Lung microvascular endothelial cell (primary cell): ENCODE measurements around the gene JAKMIP3. TPM values are rescaled to one million over a fixed set of nuclear protein-coding genes. Genes with fewer than 3 reads are reported as not detected.

Experiments used
- DNase-seq, 2 donors: peaks; one replicate each; pipeline versions ENCODE4 v3.0.0 to v3.0.0-alpha.2; 2010; ENCODE audit warnings: low read depth in 2 of 2
- total RNA-seq: library from RNA; depleted of rRNA; stranded (reverse); fragments of >200 nt; gene quantifications from 2 replicates; pipeline ENCODE4 v1.2.1, GENCODE V29; 2014

Gene JAKMIP3
- total RNA-seq, 1 donor from 2014 or later, result 0.20 TPM

DNA sequence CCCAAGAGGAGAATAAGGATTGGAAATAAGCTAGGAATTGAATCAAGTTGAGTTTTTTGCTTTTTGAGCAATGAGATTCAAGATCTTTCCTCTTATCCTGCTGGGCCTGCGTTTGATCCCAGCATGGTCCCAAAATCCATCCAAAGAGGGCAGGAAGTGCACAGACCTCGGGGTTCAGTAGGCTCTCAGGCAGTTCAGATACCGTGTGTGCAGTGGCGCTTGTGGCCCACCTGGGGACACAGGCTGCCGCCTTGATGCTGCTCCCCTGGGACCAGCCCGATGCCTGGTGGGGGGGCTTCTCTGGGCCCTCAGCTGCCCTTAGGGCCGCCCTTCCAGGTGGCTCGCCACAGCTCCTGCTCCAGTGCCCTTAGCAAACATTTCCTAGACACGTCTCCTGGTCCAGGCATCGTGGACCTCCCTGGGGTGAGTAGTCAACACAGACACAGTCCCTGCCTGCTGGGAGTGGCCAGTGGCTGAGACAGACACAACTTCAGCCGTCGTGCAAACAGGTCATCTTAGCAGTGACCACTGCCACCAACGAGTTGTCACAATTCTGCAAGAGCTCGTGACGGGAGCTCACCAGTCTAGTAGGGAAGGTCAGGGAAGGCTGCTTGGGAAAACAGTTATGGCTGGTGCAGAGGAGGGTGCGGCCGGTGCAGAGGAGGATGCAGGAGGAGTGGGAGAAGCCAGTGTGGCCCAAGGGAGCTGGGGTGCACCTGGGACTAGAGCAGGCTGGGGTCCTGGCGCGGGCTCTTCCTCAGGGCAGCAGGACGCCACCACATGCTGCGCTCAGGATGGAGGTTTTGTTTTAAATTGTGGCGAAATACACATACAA lies 21.7 kb upstream of the JAKMIP3 start:
- no peak for DNase-seq

DNA sequence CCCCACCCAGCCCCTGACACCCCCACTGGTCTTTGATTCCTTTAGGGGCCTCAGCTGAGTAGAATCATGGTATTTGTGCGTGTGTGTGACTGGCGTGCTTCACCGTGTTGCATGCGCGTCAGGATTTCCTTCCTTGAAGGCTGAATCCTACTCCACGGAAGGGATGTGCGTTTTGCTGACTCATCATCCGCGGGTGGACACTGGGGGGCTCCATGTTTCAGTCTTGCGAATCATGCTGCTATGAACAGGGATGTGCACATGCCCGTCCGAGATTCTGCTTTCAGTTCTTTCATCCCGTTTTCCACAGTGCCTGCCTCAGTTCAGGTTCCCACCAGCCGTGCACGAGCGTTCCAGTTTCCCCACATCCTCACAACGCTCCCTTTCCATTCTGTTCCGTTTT lies 20.9 kb upstream of the JAKMIP3 start:
- no peak for DNase-seq

DNA sequence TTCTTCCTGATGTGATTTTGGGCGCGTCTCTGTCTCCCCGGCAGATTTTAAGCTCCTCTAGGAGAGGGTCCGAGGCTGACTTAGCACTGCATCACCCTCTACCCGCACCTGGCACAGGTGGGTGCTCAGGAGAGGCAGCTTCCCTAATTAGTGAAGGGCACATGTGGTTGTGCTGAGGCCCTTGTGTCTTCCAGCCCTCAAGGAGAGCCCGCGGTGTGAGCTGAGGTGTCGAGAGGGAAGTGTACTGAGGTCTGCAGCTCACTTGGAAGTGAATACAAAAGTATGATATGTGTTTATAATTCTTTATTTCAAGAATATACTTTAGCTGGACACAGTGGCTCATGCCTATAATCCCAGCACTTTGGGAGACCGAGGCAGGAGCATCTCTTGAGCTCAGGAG lies 20.4 kb upstream of the JAKMIP3 start:
- DNase-seq, result no peak

DNA sequence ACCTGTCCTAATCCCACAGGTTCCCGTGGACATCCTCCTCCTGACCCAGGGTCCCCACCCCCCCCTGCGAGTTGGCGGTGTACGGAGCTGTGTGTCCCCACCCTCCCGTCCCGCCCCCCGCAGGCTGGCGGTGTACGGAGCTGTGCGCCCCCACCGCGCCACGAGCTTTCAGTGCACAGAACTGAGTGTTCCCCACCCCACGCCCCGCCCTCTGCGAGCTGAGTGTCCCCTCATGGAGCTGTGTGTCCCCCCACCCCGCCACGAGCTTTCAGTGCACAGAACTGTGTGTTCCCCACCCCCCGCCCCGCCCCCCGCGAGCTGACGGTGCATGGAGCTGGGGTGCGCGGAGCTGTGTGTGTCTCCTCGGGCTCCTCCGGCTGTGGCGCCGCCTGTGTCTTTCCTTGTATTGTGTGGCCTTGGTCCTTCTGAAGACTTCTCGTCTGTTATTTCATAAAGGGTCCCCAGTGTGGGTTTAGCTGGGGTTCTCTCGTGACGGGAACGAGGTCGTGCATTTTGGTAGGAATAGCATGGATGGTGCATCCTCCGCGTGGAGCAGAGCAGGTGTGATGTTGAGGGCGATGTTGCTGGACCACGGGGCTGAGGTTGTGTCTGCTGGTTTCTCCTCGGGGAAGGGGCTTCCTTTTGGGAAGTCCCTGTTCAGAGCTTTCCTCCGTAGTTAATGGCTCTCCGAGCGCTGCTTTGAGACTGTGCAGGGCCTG lies 18.0 kb upstream of the JAKMIP3 start:
- no peak for DNase-seq

DNA sequence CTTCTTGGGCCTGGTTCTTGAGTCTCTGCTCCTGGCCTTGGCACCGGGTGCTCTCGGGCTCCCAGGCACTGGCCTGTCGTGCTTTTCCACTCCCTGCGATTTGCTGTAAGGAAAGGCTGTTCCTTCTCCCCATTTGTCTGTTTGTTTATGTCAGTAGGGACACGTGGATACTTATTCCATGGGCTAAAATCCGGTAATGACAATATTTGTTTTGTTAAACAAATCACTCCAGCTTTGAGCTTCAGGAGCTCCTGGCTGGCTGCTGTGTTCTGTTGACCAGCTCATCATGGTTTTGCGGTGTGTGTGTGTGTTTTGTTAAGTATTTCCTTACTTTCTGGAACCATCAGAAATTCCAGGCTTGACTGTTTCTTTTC lies 17.5 kb upstream of the JAKMIP3 start:
- DNase-seq, result no peak

DNA sequence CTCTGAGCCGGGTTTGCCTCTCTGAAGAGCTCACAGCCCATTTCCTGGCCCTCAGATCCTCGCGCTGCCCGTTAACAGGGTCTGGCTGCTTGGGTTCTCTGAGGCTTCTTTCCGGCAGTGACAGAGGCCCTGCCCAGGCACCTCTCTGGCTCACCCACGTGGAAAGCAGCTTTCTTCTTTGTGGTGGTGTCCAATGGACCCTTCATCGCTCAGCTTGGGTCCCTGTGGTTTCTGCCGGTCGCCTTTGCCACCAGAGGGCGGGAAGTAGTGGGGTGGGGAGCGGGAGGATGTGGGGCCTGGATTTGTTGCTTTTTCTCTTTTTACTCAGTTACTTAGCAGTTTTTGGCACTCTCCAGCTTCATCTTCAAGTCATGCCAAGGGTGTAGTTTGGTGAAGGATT lies 15.6 kb upstream of the JAKMIP3 start:
- no peak for DNase-seq

DNA sequence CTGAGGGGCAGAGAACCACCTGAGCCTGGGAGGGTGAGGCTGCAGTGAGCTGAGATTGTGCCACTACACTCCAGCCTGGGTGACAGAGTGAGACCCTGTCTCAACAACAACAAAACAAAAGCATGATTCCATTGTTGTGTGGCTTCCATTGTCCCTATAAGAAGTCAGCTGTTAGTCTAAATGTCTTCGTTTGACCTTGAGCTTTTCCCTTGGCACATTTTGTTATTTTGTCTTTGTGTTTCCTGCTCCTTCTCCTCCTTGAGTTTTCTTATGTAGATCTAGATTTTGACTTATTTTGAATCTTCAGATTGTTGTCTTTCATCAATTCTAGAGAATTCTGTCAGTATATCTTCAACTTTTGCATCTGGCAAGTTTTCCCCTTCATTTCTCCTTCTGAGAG lies 13.6 kb upstream of the JAKMIP3 start:
- no peak for DNase-seq

DNA sequence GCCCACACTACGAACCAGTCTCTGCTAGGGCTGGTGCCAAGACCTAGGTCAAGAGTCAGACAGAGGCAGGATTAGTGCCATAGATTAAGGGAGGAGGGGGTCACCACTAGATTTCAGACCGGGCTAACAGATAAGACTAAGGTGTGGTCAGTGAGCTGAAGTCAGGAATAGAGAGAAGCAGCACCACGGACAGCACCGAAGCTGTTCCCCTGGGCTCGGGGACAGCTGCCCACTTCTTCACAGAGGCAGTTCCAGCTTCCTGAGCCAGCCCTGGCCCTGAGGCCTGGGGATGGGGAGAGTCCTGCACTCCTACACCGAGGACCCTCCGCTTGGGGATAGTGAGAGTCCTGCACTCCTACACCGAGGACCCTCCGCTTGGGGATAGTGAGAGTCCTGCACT lies 11.2 kb upstream of the JAKMIP3 start:
- no peak for DNase-seq

DNA sequence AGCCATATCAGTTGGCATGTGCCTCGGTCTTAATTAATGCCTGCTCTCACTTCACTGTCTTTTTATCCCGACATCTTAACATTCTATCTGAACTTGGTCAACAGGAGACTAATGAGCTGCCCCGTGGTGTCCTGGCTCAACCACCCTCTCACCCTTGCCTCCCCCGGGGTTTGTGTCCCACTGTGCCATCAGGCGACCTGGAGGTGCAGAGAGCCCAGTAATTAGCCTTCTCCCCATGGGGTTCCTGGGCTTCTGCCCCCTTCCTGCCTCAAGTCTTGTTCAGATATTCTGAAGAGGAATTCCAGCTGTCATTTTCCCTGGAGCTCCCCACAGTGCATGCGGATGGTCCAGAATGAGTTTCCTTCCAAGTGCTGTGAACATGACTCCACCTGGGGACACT lies 10.1 kb upstream of the JAKMIP3 start:
- DNase-seq, result no peak

DNA sequence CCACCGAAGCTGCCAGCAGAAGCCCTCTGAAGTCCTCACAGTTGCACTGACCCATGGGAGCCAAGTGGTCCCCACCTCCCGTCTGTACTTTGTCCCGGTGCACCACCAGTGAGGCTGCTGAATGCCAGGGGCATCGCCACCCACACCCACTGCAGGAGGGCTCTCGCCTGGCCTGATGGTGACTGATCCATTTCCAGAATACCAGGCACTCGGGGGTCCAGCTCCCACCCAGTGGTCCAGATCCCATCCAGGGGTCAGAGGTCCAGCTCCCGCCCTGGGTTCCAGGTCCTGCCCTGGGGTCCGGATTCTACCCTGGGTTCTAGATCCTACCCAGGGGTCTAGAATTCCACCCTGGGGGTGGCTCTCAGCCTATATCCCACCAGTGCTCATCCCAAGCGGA lies 9.1 kb upstream of the JAKMIP3 start:
- DNase-seq, result no peak

DNA sequence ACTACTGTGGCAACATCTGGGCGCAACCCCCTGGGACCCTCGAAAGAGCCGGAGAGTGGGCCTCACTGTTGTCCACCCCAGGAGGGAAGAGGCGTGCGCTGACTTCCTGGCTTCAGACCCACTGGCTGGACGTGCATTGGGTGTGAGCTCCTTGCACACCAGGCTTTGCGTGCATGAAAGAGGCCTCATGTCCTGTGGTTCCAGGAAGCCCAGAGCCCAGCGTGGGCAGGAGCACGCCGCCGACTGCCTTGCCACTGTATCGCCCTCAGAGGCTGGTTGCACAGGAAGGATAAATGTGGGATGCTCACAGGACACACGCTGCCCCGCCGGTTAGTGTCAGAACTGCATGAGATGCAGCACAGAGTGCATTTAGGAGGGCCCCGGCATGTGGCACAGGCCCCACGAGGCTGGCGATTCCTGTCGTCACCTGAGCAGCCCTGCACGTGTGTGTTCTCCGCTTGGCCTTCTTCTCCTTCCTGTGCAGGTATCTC lies 8.5 kb upstream of the JAKMIP3 start:
- DNase-seq, result no peak

DNA sequence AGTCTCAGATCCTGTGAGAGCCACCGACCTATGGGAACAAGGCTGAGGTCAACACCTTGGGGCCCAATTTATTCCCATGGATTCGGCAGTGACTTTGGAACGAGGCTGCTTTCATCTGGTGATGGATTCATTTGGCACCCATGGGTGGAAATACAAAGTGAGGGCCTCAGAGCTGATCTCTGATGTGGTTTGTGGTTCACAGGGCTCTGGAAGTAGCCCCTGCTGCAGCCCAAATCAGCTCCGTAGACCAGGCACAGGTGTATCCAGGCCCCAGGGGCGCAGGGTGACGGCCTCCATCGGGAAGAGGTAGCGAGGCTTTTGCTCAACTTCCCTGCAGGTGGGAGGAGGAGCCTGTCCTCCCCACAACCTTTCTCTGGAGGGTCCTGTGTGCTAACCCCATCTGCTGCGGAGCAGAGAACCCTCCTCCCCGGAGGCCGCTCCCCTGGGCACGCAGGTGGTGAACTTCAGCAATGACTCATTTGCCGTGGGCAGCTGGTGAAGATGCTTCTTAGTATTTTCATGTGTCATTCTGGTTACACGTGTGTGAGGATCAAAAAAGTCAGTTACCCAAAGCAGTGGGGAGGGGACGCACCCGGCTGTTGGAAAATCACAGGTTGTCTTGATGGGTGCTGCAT lies 7.5 kb upstream of the JAKMIP3 start:
- no peak for DNase-seq

DNA sequence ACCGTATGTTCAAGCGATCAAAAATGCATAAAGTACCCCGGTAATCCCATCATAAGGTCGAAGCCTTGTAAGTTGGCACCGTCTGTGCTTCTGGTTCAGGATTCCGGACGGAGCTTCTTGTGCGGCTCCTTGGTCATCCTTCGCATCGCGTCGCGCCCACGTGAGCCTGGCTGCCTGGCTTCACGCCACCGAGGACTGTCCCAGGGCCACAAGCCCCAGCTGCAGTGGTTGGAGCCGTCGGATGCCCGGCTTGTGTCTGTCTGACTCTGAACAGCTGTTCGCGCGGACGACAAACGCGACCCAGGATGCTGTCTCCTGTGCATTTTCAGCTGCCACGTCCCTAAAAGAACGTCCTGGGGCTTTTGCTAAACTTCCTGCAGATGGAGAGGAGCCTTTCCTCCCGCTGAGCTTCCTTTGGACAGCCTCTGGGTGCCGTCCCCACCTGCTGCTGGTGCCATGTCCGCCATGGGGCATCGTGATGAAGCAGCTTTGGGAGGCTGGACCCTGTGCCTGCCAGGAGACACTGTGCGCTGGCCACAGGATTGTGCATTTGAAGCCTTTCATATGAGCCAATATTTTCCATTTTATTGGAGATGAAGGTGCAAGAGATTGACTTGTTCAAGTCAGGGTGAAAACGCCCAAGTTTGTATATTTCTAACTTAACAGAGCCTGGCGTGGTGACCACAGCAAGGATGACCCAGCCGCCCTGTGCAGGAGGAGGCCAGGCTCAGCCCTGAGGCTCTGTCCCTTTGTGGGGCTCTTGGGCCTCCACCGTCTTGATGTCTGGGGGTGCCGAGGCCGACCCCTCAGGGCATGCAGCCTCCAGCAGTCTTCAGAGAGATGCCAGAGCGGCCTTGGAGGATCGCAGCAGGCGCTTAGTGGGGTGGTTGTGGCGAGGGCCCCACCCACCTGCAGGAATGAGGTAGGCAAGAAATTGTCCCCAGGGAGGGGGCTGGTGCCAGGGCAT lies 6.7 kb upstream of the JAKMIP3 start:
- DNase-seq, result no peak

DNA sequence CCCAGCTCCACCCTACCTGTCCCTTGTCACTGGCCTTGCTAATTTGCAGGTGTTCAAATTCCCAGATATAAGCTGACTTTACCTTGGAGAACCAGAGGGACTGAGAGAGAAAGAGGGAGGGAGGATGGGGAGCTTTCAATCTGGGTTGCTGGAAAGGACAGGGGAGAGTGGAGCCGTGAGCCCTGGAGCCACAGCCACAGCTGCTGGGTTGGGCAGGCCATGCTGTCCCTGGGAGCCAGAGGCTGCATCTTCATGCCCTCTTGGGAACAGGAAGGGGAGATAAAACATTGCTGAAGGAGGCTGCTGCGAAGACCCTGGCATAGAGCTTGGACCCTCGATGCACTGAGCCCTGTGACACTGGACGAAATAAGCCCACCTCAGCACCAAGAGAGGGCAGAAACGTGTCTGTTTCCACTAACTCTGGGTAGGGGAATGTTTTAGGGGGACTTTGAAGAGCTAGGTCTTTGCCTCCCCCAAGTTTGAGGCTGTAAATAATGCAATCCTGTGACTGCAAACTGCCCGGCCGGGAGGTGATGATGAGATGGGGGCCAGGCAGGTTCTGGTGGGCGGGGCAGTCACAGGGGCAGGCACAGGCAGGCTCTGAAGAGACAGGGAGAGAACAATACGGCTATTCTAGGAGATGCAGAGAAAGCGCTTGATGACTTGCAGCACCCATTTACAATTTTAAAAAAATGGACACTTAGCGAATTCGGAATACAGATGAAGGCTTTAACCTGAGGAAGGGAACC lies 5.8 kb upstream of the JAKMIP3 start:
- DNase-seq, result no peak

DNA sequence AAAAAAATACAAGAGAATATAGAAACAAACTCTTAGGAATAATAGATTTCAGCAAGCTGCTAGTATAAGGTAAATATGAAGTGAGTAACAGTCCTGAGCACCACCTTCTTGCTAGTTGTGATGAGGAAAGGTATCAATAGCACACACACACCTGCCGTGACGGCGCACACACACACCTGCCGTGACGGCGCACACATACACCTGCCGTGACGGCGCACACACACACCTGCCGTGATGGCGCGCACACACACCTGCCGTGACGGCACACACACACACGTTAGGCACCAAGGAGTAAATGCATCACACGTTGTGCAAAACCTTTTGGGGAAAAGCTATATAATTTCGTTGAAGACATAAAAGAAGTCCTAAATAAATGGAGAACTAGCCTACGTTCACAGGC lies 4.7 kb upstream of the JAKMIP3 start:
- no peak for DNase-seq

DNA sequence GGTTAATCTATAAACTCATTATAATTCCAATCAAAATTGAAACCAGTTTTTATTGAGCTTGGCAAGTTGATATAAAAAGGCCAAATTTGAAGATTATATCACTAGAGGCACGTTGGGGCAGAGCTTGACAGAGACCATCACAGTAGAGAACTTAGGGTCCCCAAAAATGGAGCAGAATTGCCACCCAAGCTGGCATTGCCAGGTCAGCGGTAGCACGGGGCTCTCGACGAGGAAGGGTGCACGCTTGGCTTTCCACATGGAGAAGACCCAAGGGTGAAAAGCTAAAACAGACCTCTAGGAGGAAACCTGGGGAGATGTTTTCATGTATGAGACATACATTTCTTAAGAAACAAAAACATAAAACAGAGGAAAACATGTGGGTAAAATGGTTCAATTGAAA lies 4.3 kb upstream of the JAKMIP3 start:
- DNase-seq, result no peak

DNA sequence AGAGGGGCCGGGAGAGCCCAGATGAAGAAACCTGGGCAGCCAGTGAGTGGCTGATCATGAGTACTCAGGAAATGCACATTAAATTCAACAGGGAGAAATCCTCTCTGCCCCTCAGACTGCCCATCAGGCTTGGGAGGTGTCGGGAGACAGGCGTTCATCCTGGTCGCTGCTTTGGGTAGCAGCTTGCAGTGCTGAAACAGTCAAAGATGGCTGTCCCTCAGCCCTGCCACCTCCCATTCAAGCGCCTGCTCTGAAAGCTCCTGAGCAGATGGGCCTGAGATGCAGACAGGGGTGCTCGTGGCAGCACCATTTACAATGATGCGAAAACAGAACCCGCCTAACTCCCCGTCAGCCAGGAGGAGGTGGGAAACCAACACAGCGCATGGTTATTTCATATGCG lies 3.6 kb upstream of the JAKMIP3 start:
- DNase-seq, result no peak

DNA sequence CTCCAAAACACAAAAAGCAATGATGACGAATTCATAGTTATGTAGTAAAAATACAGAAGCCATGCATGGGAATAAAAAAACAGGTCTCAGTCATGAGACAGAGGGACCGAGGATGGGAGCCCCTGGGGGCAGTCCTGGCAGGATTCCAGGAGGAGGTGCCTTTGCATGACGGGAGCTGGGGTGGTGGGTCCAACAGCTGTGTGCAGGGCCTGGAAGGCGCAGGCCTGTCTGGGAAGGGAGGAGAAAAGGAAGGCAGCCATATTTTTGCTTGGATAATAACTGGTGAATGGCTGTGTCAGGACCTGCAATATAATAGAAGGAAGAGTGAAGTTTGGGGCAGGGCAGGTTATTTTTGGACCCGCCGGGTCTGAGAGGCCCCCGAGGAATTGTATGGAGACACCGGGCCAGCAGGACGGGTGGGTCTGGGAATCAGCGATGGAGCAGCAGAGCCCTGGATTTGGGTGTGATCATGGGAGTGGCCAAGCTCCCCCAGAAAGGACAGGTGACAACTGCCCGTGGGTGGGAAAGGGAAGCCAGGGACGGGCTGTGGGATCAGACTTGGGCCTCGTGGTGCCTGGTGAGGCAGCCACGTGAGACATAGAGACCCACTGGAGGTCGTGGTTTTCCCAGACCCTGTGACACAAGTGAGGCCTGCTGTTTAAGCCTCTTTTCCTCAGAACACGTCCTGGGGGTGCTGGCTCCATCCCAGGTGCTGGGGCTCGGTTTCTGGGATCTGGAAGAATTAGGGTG lies 2.9 kb upstream of the JAKMIP3 start:
- no peak for DNase-seq

DNA sequence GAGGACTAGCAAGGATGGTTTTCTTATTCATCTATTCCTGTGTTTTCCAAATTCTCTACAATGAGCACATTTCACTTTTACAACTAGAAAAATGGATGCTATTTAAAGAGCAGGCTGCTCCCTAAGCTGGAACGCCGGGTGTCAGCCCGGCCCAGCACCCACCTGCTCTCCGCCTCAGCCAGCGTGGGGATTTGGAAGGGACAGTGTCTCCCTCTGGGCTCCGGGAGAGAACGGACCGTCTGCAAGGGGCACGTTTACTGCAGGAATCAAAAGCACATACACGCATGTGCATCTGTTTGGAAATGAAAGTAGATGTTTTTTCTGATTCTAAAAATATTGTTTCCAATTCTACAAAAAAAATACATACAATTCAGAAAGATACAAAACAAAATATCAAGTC lies 2.3 kb upstream of the JAKMIP3 start:
- DNase-seq, result no peak
